Smooth muscle cell (in vitro differentiated cells): Measurements from ENCODE around the gene SCN4B. TPM values are rescaled to one million over a fixed set of nuclear protein-coding genes. Genes with fewer than 3 reads are reported as not detected.

ENCODE experiments used
- DNase-seq: peaks from one replicate; lab custom pipeline; 2025; ENCODE audit not compliant: unreplicated experiment; lab: John Stamatoyannopoulos, UW
- H2AFZ ChIP-seq: fragments of 200-600 bp; sonication (generic); 2 replicates; pipeline ENCODE4 v1.6.0; 2016; ENCODE audit warnings: antibody characterized with exemption, low read depth, mild to moderate bottlenecking
- H3F3A ChIP-seq: fragments of 200-600 bp; sonication (generic); 2 replicates; pipeline ENCODE4 v1.6.0; 2017; ENCODE audit warnings: antibody characterized with exemption, low read depth
- H3K27ac ChIP-seq: fragments of 200-600 bp; sonication (generic); 2 replicates; pipeline ENCODE4 v1.5.1; 2016; ENCODE audit warnings: low read depth, mild to moderate bottlenecking
- H3K27me3 ChIP-seq: fragments of 200-600 bp; sonication (generic); 2 replicates; pipeline ENCODE4 v1.6.1; 2016; ENCODE audit warnings: low read depth, mild to moderate bottlenecking
- H3K36me3 ChIP-seq: fragments of 200-600 bp; sonication (generic); 2 replicates; pipeline ENCODE4 v1.5.1; 2016; ENCODE audit warnings: low read depth
- H3K4me1 ChIP-seq: fragments of 200-600 bp; sonication (generic); 2 replicates; pipeline ENCODE4 v1.5.1; 2016; ENCODE audit warnings: low read depth
- H3K4me2 ChIP-seq: fragments of 200-600 bp; sonication (generic); 2 replicates; pipeline ENCODE4 v1.6.0; 2016; ENCODE audit warnings: mild to moderate bottlenecking
- H3K4me3 ChIP-seq: fragments of 200-600 bp; sonication (generic); 2 replicates; pipeline ENCODE4 v1.5.1; 2016; ENCODE audit warnings: mild to moderate bottlenecking
- H3K79me2 ChIP-seq: fragments of 200-600 bp; sonication (generic); 2 replicates; pipeline ENCODE4 v1.6.0; 2016; ENCODE audit warnings: low read depth, mild to moderate bottlenecking
- H3K9ac ChIP-seq: fragments of 200-600 bp; sonication (generic); 2 replicates; pipeline ENCODE4 v1.6.0; 2016; ENCODE audit warnings: low read depth
- H3K9me3 ChIP-seq: fragments of 200-600 bp; sonication (generic); replicated peaks from 2 replicates; pipeline ENCODE4 v1.5.1; 2016; ENCODE audit warnings: low read depth
- H4K20me1 ChIP-seq: fragments of 200-600 bp; sonication (generic); 2 replicates; pipeline ENCODE4 v1.6.0; 2016; ENCODE audit warnings: low read depth
- CTCF ChIP-seq: fragments of 200-600 bp; sonication (generic); IDR thresholded peaks from 2 replicates; pipeline ENCODE4 v1.5.1; 2017; ENCODE audit warnings: borderline replicate concordance, mild to moderate bottlenecking, antibody characterized with exemption; ENCODE audit not compliant: insufficient read depth, poor library complexity, severe bottlenecking
- WGBS: methylation state at CpG from one replicate; pipeline ENCODE4 v1.1.7; 2016; ENCODE audit warnings: low lambda C conversion rate; 5-methylcytosine and 5-hydroxymethylcytosine counted together
- polyA plus RNA-seq: library from polyadenylated mRNA; unstranded; fragments of >200 nt; fragmentation: Nextera tagmentation; extraction: Ambion mirVana; gene quantifications from 2 replicates; pipeline ENCODE4 v1.2.1, GENCODE V29; 2016
- total RNA-seq: library from RNA; depleted of rRNA; stranded (reverse); fragments of >200 nt; gene quantifications from 2 replicates; pipeline ENCODE4 v1.2.3, GENCODE V29; 2014

The SCN4B gene
- total and polyA plus RNA-seq, 2 experiments from 2014 or later = not detected

GRCh38 chr11:118169300-118170140 lies 16.9 kb upstream of the SCN4B start:
- H4K20me1 ChIP-seq = no peaks in the 10 kb centered on the region
- no peak for TF ChIP-seq CTCF
- H3K36me3 ChIP-seq = no peaks in the 10 kb centered on the region
- H3K4me2 ChIP-seq = no peak overlapping the region
- DNase-seq = no peak
- no peaks in the 10 kb centered on the region for H3F3A ChIP-seq
- H3K9me3 ChIP-seq = no peaks in the 10 kb centered on the region
- peaks cover 53% of the 10 kb centered on the region for H3K27me3 ChIP-seq
- H3K4me1 ChIP-seq = no peaks in the 10 kb centered on the region
- H3K27ac ChIP-seq = no peak overlapping the region
- H3K9ac ChIP-seq = no peak overlapping the region
- H2AFZ ChIP-seq = no peak overlapping the region
- 80% methylated on average over 7 of the region's 7 CpGs for WGBS
- H3K4me3 ChIP-seq = no peak overlapping the region
- no peaks in the 10 kb centered on the region for H3K79me2 ChIP-seq

- Histone ChIP-seq H3K9ac (no peak overlapping the region), H2AFZ (no peak overlapping the region), H3K79me2 (no peaks in the 10 kb centered on the region), H3K4me3 (no peak overlapping the region), H3K4me2 (no peak overlapping the region), H3K9me3 (no peaks in the 10 kb centered on the region), H4K20me1 (no peaks in the 10 kb centered on the region), H3F3A (no peaks in the 10 kb centered on the region), H3K27ac (no peak overlapping the region), H3K36me3 (no peaks in the 10 kb centered on the region), H3K27me3 (peaks cover 59% of the 10 kb centered on the region), H3K4me1 (no peaks in the 10 kb centered on the region)
- TF ChIP-seq CTCF = no peak
- no peak for DNase-seq
- WGBS = 76% methylated on average over 3 of the region's 3 CpGs
Measured at GRCh38 chr11:118168751-118169150, 16.1 kb upstream of the SCN4B start.

- no peak overlapping the region for H3K9ac ChIP-seq
- DNase-seq = no peak
- H3F3A ChIP-seq = no peaks in the 10 kb centered on the region
- H3K4me2 ChIP-seq = no peak overlapping the region
- no peaks in the 10 kb centered on the region for H3K36me3 ChIP-seq
- no peak for TF ChIP-seq CTCF
- no peaks in the 10 kb centered on the region for H3K79me2 ChIP-seq
- H3K4me3 ChIP-seq = no peak overlapping the region
- H2AFZ ChIP-seq = no peak overlapping the region
- H3K4me1 ChIP-seq = no peaks in the 10 kb centered on the region
- H4K20me1 ChIP-seq = no peaks in the 10 kb centered on the region
- 89% methylated on average over 8 of the region's 8 CpGs for WGBS
- H3K9me3 ChIP-seq = no peaks in the 10 kb centered on the region
- no peak overlapping the region for H3K27ac ChIP-seq
- H3K27me3 ChIP-seq = peaks cover 64% of the 10 kb centered on the region
Measured at GRCh38 chr11:118168316-118168715, 15.7 kb upstream of the SCN4B start.

GRCh38 chr11:118167906-118168305 lies 15.3 kb upstream of the SCN4B start:
- no peak for TF ChIP-seq CTCF
- H3K79me2 ChIP-seq = no peaks in the 10 kb centered on the region
- 94% methylated on average over 12 of the region's 12 CpGs for WGBS
- no peak for DNase-seq
- no peaks in the 10 kb centered on the region for H3K4me1 ChIP-seq
- H3K4me2 ChIP-seq = no peak overlapping the region
- H3K9me3 ChIP-seq = no peaks in the 10 kb centered on the region
- no peaks in the 10 kb centered on the region for H3K36me3 ChIP-seq
- no peak overlapping the region for H3K9ac ChIP-seq
- H3K27me3 ChIP-seq = peaks cover 68% of the 10 kb centered on the region
- no peaks in the 10 kb centered on the region for H4K20me1 ChIP-seq
- H3K27ac ChIP-seq = no peak overlapping the region
- H2AFZ ChIP-seq = no peak overlapping the region
- no peak overlapping the region for H3K4me3 ChIP-seq
- no peaks in the 10 kb centered on the region for H3F3A ChIP-seq
